ENCODE data around the gene CLEC3B.

CLEC3B gene

GRCh38 chr3:45056608-45057301 is 30.7 kb downstream of the CLEC3B start:
- no peak for TF ChIP-seq CTCF (conservative IDR thresholded peaks at IDR 0.05; ENCODE audit: low read length)
- DNase-seq (ENCODE audit: low read depth): no peak
- no peak overlapping the region for H3K4me3 ChIP-seq (ENCODE audit: low read length)

- no peak for TF ChIP-seq CTCF (conservative IDR thresholded peaks at IDR 0.05; ENCODE audit: low read length)
These were observed 31.5 kb downstream of the CLEC3B start for GRCh38 chr3:45057557-45057956.

GRCh38 chr3:45059132-45059531 is 33.0 kb downstream of the CLEC3B start:
- no peak for TF ChIP-seq CTCF (conservative IDR thresholded peaks at IDR 0.05; ENCODE audit: low read length)
- DNase-seq (ENCODE audit: low read depth): no peak
- H3K4me3 ChIP-seq (ENCODE audit: low read length): no peak overlapping the region

More at GRCh38 chr3:45057557-45057956, 31.5 kb downstream of the CLEC3B start:
- no peak for DNase-seq (ENCODE audit: low read depth)
- no peak overlapping the region for H3K4me3 ChIP-seq (ENCODE audit: low read length)

GRCh38 chr3:45060165-45060892 is 34.2 kb downstream of the CLEC3B start:
- H3K4me3 ChIP-seq (ENCODE audit: low read length): no peak overlapping the region
- DNase-seq (ENCODE audit: low read depth): no peak
- no peak for TF ChIP-seq CTCF (conservative IDR thresholded peaks at IDR 0.05; ENCODE audit: low read length)

- H3K4me3 ChIP-seq (ENCODE audit: low read length): no peak overlapping the region
- no peak for DNase-seq (ENCODE audit: low read depth)
- TF ChIP-seq CTCF (conservative IDR thresholded peaks at IDR 0.05; ENCODE audit: low read length): no peak
These were observed 36.6 kb downstream of the CLEC3B start for GRCh38 chr3:45062697-45063070.

GRCh38 chr3:45064512-45065372 is 38.6 kb downstream of the CLEC3B start:
- H3K4me3 ChIP-seq (ENCODE audit: low read length): no peak overlapping the region
- peak; percentile 74 for DNase-seq (ENCODE audit: low read depth)
- no peak for TF ChIP-seq CTCF (conservative IDR thresholded peaks at IDR 0.05; ENCODE audit: low read length)
